ENCODE data around the gene CNNM2.
"Not testable (repeated sequence)": the region's sequence is repeated elsewhere in the genome, so short reads cannot be mapped to it uniquely, and the experiment has no call there.

CNNM2 gene

GRCh38 chr10:103111918-103112877 is 194.1 kb downstream of the CNNM2 start:
- no peak for DNase-seq

GRCh38 chr10:103114876-103115275 is 196.8 kb downstream of the CNNM2 start:
- no peak for DNase-seq

GRCh38 chr10:103117247-103117646 is 199.2 kb downstream of the CNNM2 start:
- DNase-seq = no peak

- no peak for DNase-seq
These were observed 202.5 kb downstream of the CNNM2 start for GRCh38 chr10:103120546-103120945.

GRCh38 chr10:103120977-103121735 is 203.1 kb downstream of the CNNM2 start:
- no peak for DNase-seq

GRCh38 chr10:103123282-103124024 is 205.4 kb downstream of the CNNM2 start:
- DNase-seq = no peak

GRCh38 chr10:103124420-103125096 is 206.5 kb downstream of the CNNM2 start:
- no peak for DNase-seq

- no peak for DNase-seq
These were observed 207.5 kb downstream of the CNNM2 start for GRCh38 chr10:103125323-103126267.

GRCh38 chr10:103127241-103127640 is 209.1 kb downstream of the CNNM2 start:
- DNase-seq = no peak

- DNase-seq = not testable (repeated sequence)
These were observed 212.1 kb downstream of the CNNM2 start for GRCh38 chr10:103130180-103130579.

- no peak for DNase-seq
These were observed 212.8 kb downstream of the CNNM2 start for GRCh38 chr10:103130910-103131309.

- DNase-seq = not testable (repeated sequence)
These were observed 217.1 kb downstream of the CNNM2 start for GRCh38 chr10:103135168-103135567.

- DNase-seq = no peak
These were observed 221.7 kb downstream of the CNNM2 start for GRCh38 chr10:103139803-103140202.

Measured in GF-D8 (cell line).